Esophagus squamous epithelium (tissue), 5 donors: ENCODE data around the gene ZKSCAN3. TPM values are rescaled to one million over a fixed set of nuclear protein-coding genes. Genes with fewer than 3 reads are reported as not detected.

ENCODE experiments used
- DNase-seq: peaks from one replicate; lab custom pipeline; 2025; lab: John Stamatoyannopoulos, UW
- H3K27ac ChIP-seq, 4 donors: fragments of 200-600 bp; sonication (generic); one replicate each; pipeline ENCODE4 v1.5.1; 2016 to 2019; ENCODE audit warnings: mild to moderate bottlenecking in 1 of 4
- H3K27me3 ChIP-seq, 4 donors: fragments of 200-600 bp; sonication (generic); 1 replicate in 3 of 4; 2 replicates in 1 of 4; pipeline versions ENCODE4 v1.5.1 to v1.6.0; 2017 to 2021; ENCODE audit warnings: antibody characterized with exemption in 1 of 4
- H3K36me3 ChIP-seq, 3 donors: fragments of 200-600 bp; sonication (generic); one replicate each; pipeline ENCODE4 v1.5.1; 2016 to 2019
- H3K4me1 ChIP-seq, 3 donors: fragments of 200-600 bp; sonication (generic); one replicate each; pipeline ENCODE4 v1.5.1; 2017 to 2019
- H3K4me3 ChIP-seq, 4 donors: fragments of 200-600 bp; sonication (generic); 1 replicate in 3 of 4; 2 replicates in 1 of 4; pipeline ENCODE4 v1.5.1; 2016 to 2019; ENCODE audit warnings: mild to moderate bottlenecking in 2 of 4, moderate library complexity in 1 of 4
- H3K9me3 ChIP-seq, 3 donors: fragments of 200-600 bp; sonication (generic); one replicate each; pipeline ENCODE4 v1.5.1; 2016 to 2019
- CTCF ChIP-seq, 6 experiments: fragments of 450-650 bp in 4 of 6; fragments of 200-600 bp in 2 of 6; sonication (generic) in 2 of 6; IDR thresholded peaks; one replicate each; pipeline ENCODE4 v1.5.1; 2016 to 2019; ENCODE audit warnings: antibody characterized with exemption in 6 of 6, mild to moderate bottlenecking in 4 of 6, moderate library complexity in 4 of 6
- POLR2A ChIP-seq, 4 donors: fragments of 450-650 bp; IDR thresholded peaks; one replicate each; pipeline ENCODE4 v1.6.1; 2017; ENCODE audit warnings: antibody characterized with exemption in 4 of 4, mild to moderate bottlenecking in 4 of 4, moderate library complexity in 3 of 4
- WGBS, 2 donors: methylation state at CpG; one replicate each; pipeline ENCODE4 v1.1.5; 2018; 5-methylcytosine and 5-hydroxymethylcytosine counted together
- intact Hi-C: fragments of 100-400 bp; cut with DNase I; formaldehyde crosslinking; loops from one replicate; pipeline ENCODE4 v1.15.0; 2022
- total RNA-seq, 4 donors: library from RNA; depleted of rRNA; stranded (reverse); fragments of >200 nt; gene quantifications; one replicate each; pipeline ENCODE4 v1.1.0, GENCODE V29; 2016
- donor health status: DM: yes; HTN: yes; CAD: no.

ZKSCAN3 gene
- total RNA-seq, 4 donors from 2014 or later: 1.1 to 2.9 (median 2.1) TPM

GRCh38 chr6:28335564-28336283, 14.0 kb upstream of the ZKSCAN3 start, which contains the start of gene ZSCAN31:
TSS of gene ZSCAN31 (minus strand) at chr6:28336148. CDS start at chr6:28329683, 6,465 bp downstream.
- 0% methylated on average over 13 to 26 of the region's 35 CpGs for WGBS, 2 donors
- TF ChIP-seq CTCF (IDR thresholded peaks at IDR 0.05): peak in 1 of 6 experiments; percentile 14
- TF ChIP-seq POLR2A (IDR thresholded peaks at IDR 0.05): peak in 2 of 4 donors; percentile 82 to 86
- Histone ChIP-seq H3K4me3 (peak within 1 kb of the TSS; percentile 50 to 84 (median 59)), H3K27me3 (no peaks in the 10 kb centered on the region), H3K27ac (peak within 1 kb of the TSS; percentile 87 to 99 (median 95)), H3K4me1 (peaks cover 0 to 21% (median 11%) of the 10 kb centered on the region in 3 donors), H3K36me3 (no peaks in the 10 kb centered on the region), H3K9me3 (no peaks in the 10 kb centered on the region)
- intact Hi-C loops: no loop called here
- DNase-seq: peak; percentile 64

- intact Hi-C loops: no loop called here
- peaks cover 0 to 21% (median 11%) of the 10 kb centered on the region in 3 donors for H3K4me1 ChIP-seq
- no peaks in the 10 kb centered on the region for H3K9me3 ChIP-seq
- WGBS, 2 donors: 13 to 17% methylated on average over 22 to 24 of the region's 24 CpGs
- peak overlapping the region; percentile 87 to 99 (median 95) for H3K27ac ChIP-seq
- no peaks in the 10 kb centered on the region for H3K36me3 ChIP-seq
- TF ChIP-seq POLR2A (IDR thresholded peaks at IDR 0.05): no peak
- no peak for TF ChIP-seq CTCF (IDR thresholded peaks at IDR 0.05)
- DNase-seq: no peak
- peak overlapping the region; percentile 50 to 84 (median 59) for H3K4me3 ChIP-seq
- H3K27me3 ChIP-seq: no peaks in the 10 kb centered on the region
Observed at GRCh38 chr6:28336284-28337120, 13.2 kb upstream of the ZKSCAN3 start.

- no peak for DNase-seq
- Histone ChIP-seq H3K27ac (peak overlapping the region in 3 of 4 donors; percentile 95 to 99 (median 95)), H3K9me3 (no peaks in the 10 kb centered on the region), H3K27me3 (no peaks in the 10 kb centered on the region), H3K4me1 (peaks cover 0 to 21% (median 11%) of the 10 kb centered on the region in 3 donors), H3K4me3 (peak overlapping the region in 2 of 4 donors; percentile 55 to 84), H3K36me3 (no peaks in the 10 kb centered on the region)
- no peak for TF ChIP-seq POLR2A (IDR thresholded peaks at IDR 0.05)
- intact Hi-C loops: no loop called here
Observed at GRCh38 chr6:28337121-28337520, 12.6 kb upstream of the ZKSCAN3 start.

GRCh38 chr6:28340310-28341095, 9.2 kb upstream of the ZKSCAN3 start:
- no peak for DNase-seq
- TF ChIP-seq CTCF (IDR thresholded peaks at IDR 0.05) (no peak), POLR2A (IDR thresholded peaks at IDR 0.05) (no peak)
- no peaks in the 10 kb centered on the region for H3K27me3 ChIP-seq
- WGBS, 2 donors: 64 to 94% methylated on average over 1 of the region's 1 CpG
- no peaks in the 10 kb centered on the region for H3K9me3 ChIP-seq
- intact Hi-C loops: loop anchor here (10.0 kb wide), 1 partner anchor 86 kb away; the partner anchor contains the start of genes NKAPL and ZKSCAN4
- peaks cover 0 to 13% (median 11%) of the 10 kb centered on the region in 3 donors for H3K4me1 ChIP-seq
- H3K4me3 ChIP-seq: no peak overlapping the region
- H3K27ac ChIP-seq: no peak overlapping the region
- no peaks in the 10 kb centered on the region for H3K36me3 ChIP-seq
